Kidney (tissue), 22 donors: ENCODE measurements around the gene SMTN. TPM values are rescaled to one million over a fixed set of nuclear protein-coding genes. Genes with fewer than 3 reads are reported as not detected.
A peak's percentile ranks its signal among the peaks of the same experiment; 100 is the strongest.

Source experiments
- DNase-seq, 5 donors: peaks; one replicate each; pipeline ENCODE4 v3.0.0-alpha.2; 2013 to 2020
- FAIRE-seq: peaks from 2 replicates; lab custom pipeline; 2012; peaks lifted over from hg19 to GRCh38; lab: Jason Lieb, UNC
- H3K27ac ChIP-seq, 2 donors: one replicate each; pipeline ENCODE4 v1.7.0; 2013; ENCODE audit warnings: low read depth in 2 of 2, low read length in 2 of 2, inconsistent platforms in 1 of 2
- H3K27me3 ChIP-seq: one replicate; pipeline ENCODE4 v1.7.1; 2013; ENCODE audit warnings: low read length, inconsistent platforms; ENCODE audit not compliant: control insufficient read depth, insufficient read depth
- H3K36me3 ChIP-seq, 3 donors: one replicate each; pipeline versions ENCODE4 v1.7.0 to v1.7.1; 2013; ENCODE audit warnings: low read length in 3 of 3, control low read depth in 1 of 3, inconsistent platforms in 1 of 3; ENCODE audit not compliant: insufficient read depth in 3 of 3, control insufficient read depth in 2 of 3
- H3K4me1 ChIP-seq, 3 donors: one replicate each; pipeline versions ENCODE4 v1.7.0 to v1.7.1; 2013; ENCODE audit warnings: low read length in 3 of 3, inconsistent platforms in 1 of 3, low read depth in 1 of 3; ENCODE audit not compliant: control insufficient read depth in 2 of 3, insufficient read depth in 2 of 3
- H3K4me3 ChIP-seq, 3 donors: one replicate each; pipeline versions ENCODE4 v1.7.0 to v1.8.1; 2013; ENCODE audit warnings: low read length in 3 of 3, control low read depth in 1 of 3, inconsistent platforms in 1 of 3
- H3K9ac ChIP-seq, 3 donors: one replicate each; pipeline versions ENCODE4 v1.7.0 to v1.7.1; 2013; ENCODE audit warnings: low read length in 3 of 3, control low read depth in 1 of 3, inconsistent platforms in 1 of 3
- H3K9me3 ChIP-seq, 3 donors: one replicate each; pipeline versions ENCODE4 v1.7.0 to v1.7.1; 2013; ENCODE audit warnings: low read length in 3 of 3, control low read depth in 1 of 3, inconsistent platforms in 1 of 3; ENCODE audit not compliant: control insufficient read depth in 2 of 3, insufficient read depth in 1 of 3
- intact Hi-C: fragments of 100-400 bp; cut with DNase I; formaldehyde crosslinking; loops from one replicate; pipeline ENCODE4 v1.11.1; 2022
- long read RNA-seq, 10 donors: library from polyadenylated mRNA in 1 of 10; unstranded in 1 of 10; transcript quantifications; one replicate each; pipeline ENCODE4 v2.0.0 and lab custom pipeline, GENCODE V29; 2021 to 2026
- polyA plus RNA-seq: library from polyadenylated mRNA; stranded (reverse); fragments of 350-450 nt; fragmentation: Illumina TruSeq; extraction: RNeasy Lipid Tissue Mini Kit (QIAGEN cat#74804); gene quantifications from one replicate; pipeline ENCODE4 v1.2.3, GENCODE V29; 2014; ENCODE audit warnings: low read depth, low replicate concordance; ENCODE audit not compliant: insufficient read depth
- total RNA-seq: library from RNA; stranded (reverse); fragmentation: NEBNext Ultra II Directional; extraction: Animal tissue kit (Norgen Biotek cat#: 25700); gene quantifications from one replicate; pipeline ENCODE4 v1.2.1, GENCODE V29; 2021
- TF ChIP-seq, protein P1 (sequence below): IDR thresholded peaks from 3 replicates; pipeline ENCODE4 v1.5.1; 2012; ENCODE audit warnings: mild to moderate bottlenecking, moderate library complexity, borderline replicate concordance; ENCODE audit not compliant: insufficient read depth; ENCODE audit errors: extremely low read depth
- donor health status: control.
- donor health status: control.
- donor health status: control.
- donor health status: control.
- donor health status: control.
- donor health status: DM: yes; HTN: yes; CAD: no.
- donor health status: Normal renal cell carcinoma (clear cell type).

Gene SMTN
- total RNA-seq = 67.7 TPM
- polyA plus RNA-seq = 64.4 TPM
- long read RNA-seq, donor 1, partial matches to known transcripts = 0 of 4 reads
- long read RNA-seq, donor 1, other reads (novel, unspliced or antisense) = 0 of 4 reads
- long read RNA-seq, donor 2, partial matches to known transcripts = 0 of 3 reads
- long read RNA-seq, donor 2, other reads (novel, unspliced or antisense) = 0 of 3 reads
- long read RNA-seq, donor 3, partial matches to known transcripts = 5 of 8 reads
- long read RNA-seq, donor 3, other reads (novel, unspliced or antisense) = 0 of 8 reads
- long read RNA-seq, donor 4, partial matches to known transcripts = 0 of 4 reads
- long read RNA-seq, donor 4, other reads (novel, unspliced or antisense) = 0 of 4 reads
- long read RNA-seq, donor 5 = 0 reads
- long read RNA-seq, donor 6, partial matches to known transcripts = 0 of 1 reads
- long read RNA-seq, donor 6, other reads (novel, unspliced or antisense) = 0 of 1 reads
- long read RNA-seq, donor 7, transcript SMTN-201 (21 exons, 3,295 nt) = major isoform, 8 of 55 reads
- long read RNA-seq, donor 7, partial matches to known transcripts = 33 of 55 reads
- long read RNA-seq, donor 7, other reads (novel, unspliced or antisense) = 10 of 55 reads
- long read RNA-seq, donor 8, partial matches to known transcripts = 5 of 7 reads
- long read RNA-seq, donor 8, other reads (novel, unspliced or antisense) = 0 of 7 reads
- long read RNA-seq, donor 9, partial matches to known transcripts = 0 of 1 reads
- long read RNA-seq, donor 9, other reads (novel, unspliced or antisense) = 0 of 1 reads
- long read RNA-seq, donor 10, partial matches to known transcripts = 0 of 5 reads
- long read RNA-seq, donor 10, other reads (novel, unspliced or antisense) = 0 of 5 reads

DNA sequence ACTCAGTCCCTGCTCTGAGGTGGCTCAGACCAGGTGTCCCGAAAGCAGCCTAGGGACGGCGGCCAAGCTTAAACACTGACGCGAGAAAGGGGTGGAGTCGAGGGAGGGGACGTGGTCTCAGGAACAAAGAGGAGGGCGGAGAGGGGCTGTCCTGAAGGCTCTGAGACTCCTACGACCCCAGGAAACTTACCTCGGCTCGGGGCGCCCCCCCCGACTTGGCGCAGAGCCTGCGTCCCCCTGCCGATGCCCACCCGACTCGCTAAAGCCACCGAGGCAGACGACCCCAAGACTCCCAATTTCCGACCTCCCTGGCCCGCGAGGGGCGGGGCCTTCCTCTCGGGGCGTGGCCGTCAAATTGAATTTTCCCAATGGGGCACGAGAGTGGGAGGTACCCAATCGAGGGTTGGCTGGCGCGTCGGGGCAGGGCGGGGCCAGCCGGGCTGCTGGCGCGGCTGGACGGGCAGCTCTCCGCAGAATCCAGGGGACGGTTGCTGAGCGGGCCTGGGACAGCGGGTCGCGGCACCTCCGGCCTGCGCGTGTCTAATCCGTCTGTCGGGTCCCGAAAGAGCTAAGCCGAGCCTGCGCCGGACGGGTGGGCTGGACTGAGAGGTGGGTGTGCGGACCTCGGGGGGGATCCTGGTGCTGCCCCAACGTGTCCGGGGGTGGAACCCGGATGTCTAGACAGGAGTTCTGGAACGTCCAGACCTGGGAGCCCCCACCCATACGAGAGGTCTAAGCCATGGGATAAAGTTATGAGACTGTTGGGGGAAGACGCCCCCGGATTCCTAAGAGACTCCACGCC, at the start of gene SMTN:
Gene SMTN, plus strand, starts transcription at position 471 of the 802 bp plus-strand sequence. CDS start 1,941 bp downstream, outside the sequence.
- intact Hi-C loops = no loop called here
- H3K4me3 ChIP-seq = peak within 1 kb of the TSS; percentile 82 to 88 (median 84)
- peaks cover 0 to 8% (median 0%) of the 10 kb centered on the region in 3 donors for H3K36me3 ChIP-seq
- TF ChIP-seq, protein P1, sequence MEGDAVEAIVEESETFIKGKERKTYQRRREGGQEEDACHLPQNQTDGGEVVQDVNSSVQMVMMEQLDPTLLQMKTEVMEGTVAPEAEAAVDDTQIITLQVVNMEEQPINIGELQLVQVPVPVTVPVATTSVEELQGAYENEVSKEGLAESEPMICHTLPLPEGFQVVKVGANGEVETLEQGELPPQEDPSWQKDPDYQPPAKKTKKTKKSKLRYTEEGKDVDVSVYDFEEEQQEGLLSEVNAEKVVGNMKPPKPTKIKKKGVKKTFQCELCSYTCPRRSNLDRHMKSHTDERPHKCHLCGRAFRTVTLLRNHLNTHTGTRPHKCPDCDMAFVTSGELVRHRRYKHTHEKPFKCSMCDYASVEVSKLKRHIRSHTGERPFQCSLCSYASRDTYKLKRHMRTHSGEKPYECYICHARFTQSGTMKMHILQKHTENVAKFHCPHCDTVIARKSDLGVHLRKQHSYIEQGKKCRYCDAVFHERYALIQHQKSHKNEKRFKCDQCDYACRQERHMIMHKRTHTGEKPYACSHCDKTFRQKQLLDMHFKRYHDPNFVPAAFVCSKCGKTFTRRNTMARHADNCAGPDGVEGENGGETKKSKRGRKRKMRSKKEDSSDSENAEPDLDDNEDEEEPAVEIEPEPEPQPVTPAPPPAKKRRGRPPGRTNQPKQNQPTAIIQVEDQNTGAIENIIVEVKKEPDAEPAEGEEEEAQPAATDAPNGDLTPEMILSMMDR = no peak
- DNase-seq = peak; percentile 96 to 98 (median 98)
- no peaks in the 10 kb centered on the region for H3K27me3 ChIP-seq
- H3K9ac ChIP-seq = peak within 1 kb of the TSS; percentile 34 to 84 (median 75)
- peaks cover 0 to 48% (median 31%) of the 10 kb centered on the region in 3 donors for H3K4me1 ChIP-seq
- H3K27ac ChIP-seq = peak within 1 kb of the TSS; percentile 94 to 97
- no peaks in the 10 kb centered on the region for H3K9me3 ChIP-seq
- FAIRE-seq = peak; percentile 3

DNA sequence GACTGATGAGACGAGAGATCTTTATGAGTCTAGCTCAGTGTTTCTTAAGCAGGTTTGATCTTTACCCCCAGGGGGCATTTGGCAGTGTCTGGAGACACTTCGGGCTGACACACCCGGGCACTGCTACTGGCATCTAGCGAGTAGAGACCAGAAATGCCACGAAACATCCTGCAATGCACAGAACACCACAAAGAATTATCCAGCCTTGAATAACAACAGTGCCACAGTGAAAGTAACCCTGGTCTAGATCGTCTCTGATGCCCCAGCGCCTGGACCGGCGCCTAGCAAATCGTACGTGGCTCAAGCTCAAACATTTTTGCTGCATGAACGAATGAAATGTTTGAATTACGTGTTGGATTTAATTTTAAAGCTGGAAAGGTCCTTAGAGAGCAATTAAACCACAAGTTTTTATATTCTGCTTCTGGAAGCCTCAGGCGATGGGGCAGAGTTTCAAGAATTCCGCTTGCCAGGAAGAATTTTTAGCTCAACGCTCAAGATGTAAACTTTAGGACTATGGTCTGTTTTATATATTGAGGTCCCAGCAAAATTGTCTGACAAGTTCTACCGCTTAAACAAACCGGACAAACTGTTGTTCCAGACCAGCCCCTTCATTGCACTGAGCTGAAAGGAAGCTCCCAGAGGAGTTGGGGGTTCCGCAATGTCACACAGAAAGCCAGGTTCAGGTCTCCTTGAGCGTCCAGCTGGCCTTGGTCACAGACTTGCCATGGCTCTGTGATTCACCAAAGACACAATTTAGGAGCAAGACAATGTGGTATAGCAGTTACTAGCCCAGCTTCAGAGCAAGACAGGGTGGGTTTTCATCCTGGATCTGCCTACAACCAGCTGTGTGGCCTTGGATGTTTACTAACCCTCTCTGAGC, 44.2 kb upstream of the SMTN start:
- Histone ChIP-seq H3K9me3 (no peaks in the 10 kb centered on the region), H3K9ac (no peak overlapping the region), H3K36me3 (no peaks in the 10 kb centered on the region), H3K27me3 (no peaks in the 10 kb centered on the region), H3K4me3 (peak overlapping the region in 1 of 3 donors; percentile 10), H3K27ac (no peak overlapping the region), H3K4me1 (peaks cover 0 to 5% (median 2%) of the 10 kb centered on the region in 3 donors)
- TF ChIP-seq, protein P1 = no peak
- FAIRE-seq (no peak), DNase-seq (peak in 2 of 5 donors; percentile 54 to 69)
- intact Hi-C loops = no loop called here

GRCh38 chr22:31038686-31039085, 42.4 kb upstream of the SMTN start:
- no peaks in the 10 kb centered on the region for H3K9me3 ChIP-seq
- no peak for FAIRE-seq

More at GRCh38 chr22:31038686-31039085, 42.4 kb upstream of the SMTN start:
- Histone ChIP-seq H3K27me3 (no peaks in the 10 kb centered on the region), H3K36me3 (no peaks in the 10 kb centered on the region), H3K4me1 (peaks cover 0 to 5% (median 2%) of the 10 kb centered on the region in 3 donors), H3K4me3 (no peak overlapping the region), H3K9ac (no peak overlapping the region), H3K27ac (peak overlapping the region in 1 of 2 donors; percentile 65)
- no peak for DNase-seq
- TF ChIP-seq, protein P1 = no peak
- intact Hi-C loops = no loop called here
